AG10803 (cell line): ENCODE data around the gene TMEM217.

Source experiments
- DNase-seq: peaks from one replicate; pipeline ENCODE4 v3.0.0; 2010; ENCODE audit warnings: low read depth
- H3K4me3 ChIP-seq: 2 replicates; pipeline ENCODE4 v1.5.1; 2011; ENCODE audit warnings: mild to moderate bottlenecking, low read length, control low read depth
- TF ChIP-seq, protein P1 (sequence below): conservative IDR thresholded peaks from 2 replicates; pipeline ENCODE4 v1.5.1; 2011; ENCODE audit warnings: mild to moderate bottlenecking, low read length, control low read depth, inconsistent platforms

TMEM217 gene

DNA sequence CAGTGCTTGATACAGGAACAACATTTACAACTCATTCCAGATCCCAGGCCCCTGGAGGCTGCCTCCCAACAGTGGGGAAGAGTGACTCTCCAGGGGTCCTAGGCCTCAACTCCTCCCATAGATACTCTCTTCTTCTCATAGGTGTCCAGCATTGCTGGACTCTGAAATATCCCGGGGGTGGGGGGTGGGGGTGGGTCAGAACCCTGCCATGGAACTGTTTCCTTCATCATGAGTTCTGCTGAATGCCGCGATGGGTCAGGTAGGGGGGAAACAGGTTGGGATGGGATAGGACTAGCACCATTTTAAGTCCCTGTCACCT lies 83.8 kb downstream of the TMEM217 start:
- no peak for DNase-seq
- H3K4me3 ChIP-seq: no peak overlapping the region
- TF ChIP-seq, protein P1, sequence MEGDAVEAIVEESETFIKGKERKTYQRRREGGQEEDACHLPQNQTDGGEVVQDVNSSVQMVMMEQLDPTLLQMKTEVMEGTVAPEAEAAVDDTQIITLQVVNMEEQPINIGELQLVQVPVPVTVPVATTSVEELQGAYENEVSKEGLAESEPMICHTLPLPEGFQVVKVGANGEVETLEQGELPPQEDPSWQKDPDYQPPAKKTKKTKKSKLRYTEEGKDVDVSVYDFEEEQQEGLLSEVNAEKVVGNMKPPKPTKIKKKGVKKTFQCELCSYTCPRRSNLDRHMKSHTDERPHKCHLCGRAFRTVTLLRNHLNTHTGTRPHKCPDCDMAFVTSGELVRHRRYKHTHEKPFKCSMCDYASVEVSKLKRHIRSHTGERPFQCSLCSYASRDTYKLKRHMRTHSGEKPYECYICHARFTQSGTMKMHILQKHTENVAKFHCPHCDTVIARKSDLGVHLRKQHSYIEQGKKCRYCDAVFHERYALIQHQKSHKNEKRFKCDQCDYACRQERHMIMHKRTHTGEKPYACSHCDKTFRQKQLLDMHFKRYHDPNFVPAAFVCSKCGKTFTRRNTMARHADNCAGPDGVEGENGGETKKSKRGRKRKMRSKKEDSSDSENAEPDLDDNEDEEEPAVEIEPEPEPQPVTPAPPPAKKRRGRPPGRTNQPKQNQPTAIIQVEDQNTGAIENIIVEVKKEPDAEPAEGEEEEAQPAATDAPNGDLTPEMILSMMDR: no peak

DNA sequence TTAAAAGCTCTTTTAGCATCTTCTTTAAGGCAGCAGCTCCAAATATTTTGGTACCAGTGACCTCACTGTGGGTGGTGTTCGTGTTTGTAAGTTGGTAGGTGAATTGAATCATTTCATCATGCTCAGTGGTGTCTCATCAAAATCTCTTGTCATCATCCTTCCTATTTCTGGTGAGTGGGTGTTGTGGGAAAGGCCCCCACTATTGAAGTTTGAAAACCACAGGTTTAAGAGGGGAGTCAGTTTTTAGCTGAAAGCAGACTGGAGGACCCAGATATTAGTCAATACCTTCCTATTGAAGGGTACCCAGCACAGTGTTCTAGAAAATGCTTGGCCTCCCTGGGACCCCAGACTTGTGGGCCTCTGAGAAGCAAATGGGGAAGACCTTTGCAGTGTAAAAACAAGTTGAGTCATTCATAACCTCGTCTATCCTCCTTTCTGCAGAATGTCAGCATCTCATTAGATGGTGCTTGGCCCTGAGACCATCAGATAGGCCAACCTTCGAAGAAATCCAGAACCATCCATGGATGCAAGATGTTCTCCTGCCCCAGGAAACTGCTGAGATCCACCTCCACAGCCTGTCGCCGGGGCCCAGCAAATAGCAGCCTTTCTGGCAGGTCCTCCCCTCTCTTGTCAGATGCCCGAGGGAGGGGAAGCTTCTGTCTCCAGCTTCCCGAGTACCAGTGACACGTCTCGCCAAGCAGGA lies 84.3 kb downstream of the TMEM217 start:
- TF ChIP-seq, protein P1: no peak
- no peak overlapping the region for H3K4me3 ChIP-seq
- DNase-seq: no peak

DNA sequence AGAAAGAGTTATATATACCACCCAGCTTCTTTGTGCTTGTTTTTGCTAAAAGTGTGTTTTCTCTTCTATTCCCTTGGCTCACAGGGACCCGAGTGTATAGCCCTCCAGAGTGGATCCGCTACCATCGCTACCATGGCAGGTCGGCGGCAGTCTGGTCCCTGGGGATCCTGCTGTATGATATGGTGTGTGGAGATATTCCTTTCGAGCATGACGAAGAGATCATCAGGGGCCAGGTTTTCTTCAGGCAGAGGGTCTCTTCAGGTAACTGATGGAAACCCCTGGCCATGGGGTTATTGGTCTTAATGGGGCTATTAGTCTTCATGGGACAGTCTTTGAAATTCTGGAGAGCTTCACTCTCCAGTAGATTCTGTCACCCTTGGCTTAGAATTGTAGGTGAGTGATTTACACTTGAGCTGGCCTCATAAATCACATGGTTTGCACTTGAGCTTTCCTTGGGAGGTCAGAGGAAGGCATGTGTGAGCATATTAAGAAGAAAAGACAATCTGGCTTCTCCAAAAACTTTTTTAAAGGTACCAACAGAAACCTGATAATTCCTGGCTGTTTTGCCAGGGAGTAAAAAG lies 84.9 kb downstream of the TMEM217 start:
- TF ChIP-seq, protein P1: no peak
- DNase-seq: no peak
- H3K4me3 ChIP-seq: peak overlapping the region; percentile 92

DNA sequence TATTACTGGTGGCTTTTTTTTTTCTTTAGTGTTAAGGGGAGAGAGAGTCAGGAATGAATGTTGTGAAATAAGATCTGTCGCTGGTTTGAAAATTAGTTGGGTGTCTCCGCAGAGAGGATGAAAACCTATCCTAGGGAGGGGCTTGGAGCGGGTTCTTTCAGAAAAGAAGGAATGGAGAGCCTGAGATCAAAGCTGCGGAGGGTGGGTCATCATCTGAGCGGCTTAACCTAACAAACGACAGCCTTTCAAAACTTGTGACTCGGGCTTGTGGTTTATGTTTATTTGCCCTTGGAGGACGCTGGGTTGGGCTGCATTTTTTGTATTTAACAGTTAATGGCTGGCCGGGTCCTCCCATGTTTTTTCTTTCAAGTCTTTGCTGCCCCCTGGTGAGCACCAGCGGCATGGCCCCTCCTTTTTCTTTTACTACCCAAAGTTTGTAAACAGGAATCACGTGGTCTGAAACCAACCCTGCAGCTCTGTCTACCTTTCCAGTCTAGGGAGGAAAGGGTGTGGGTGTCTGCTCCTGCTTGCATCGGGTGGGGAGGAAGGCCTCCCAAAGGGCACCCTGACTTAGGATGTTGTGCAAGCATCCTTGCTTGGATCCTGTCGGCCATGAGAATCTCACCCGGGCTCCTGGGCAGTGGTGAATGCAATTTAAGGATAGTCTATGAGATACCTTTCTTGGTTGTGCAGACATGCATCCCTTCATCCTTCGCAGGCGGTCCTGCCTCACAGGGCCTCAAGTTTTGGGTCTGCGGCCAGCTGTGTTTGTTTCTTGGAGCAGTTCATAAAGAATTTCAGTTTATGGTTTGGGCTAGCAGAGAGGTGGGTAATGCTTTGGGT lies 85.8 kb downstream of the TMEM217 start:
- TF ChIP-seq, protein P1: peak; percentile 86
- peak; percentile 95 for DNase-seq
- peak overlapping the region; percentile 92 for H3K4me3 ChIP-seq

DNA sequence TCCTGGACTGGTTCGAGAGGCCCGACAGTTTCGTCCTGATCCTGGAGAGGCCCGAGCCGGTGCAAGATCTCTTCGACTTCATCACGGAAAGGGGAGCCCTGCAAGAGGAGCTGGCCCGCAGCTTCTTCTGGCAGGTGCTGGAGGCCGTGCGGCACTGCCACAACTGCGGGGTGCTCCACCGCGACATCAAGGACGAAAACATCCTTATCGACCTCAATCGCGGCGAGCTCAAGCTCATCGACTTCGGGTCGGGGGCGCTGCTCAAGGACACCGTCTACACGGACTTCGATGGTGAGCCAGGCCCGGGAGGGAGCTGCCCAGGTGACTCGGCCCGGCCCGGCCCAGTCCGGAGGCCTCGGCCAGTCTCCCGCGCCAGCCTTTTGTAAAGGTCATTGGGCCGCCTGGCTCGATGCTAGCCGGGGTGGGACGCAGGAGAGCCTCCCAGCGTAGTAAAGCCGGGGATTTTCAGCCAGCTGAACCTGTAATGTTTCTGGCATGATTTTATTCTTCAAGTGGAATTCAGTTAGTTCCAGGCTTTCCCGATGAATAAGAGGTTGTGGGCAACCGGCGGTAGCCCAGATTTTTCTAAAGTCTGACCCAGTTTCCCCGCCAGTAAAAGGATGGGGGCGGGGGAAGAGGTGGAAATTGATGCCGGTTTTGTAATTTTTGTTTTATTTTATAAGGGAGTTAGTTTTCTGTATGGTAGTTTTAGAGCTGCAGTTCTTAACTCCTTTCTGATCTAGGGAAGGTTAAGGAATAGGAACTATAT lies 86.6 kb downstream of the TMEM217 start:
- TF ChIP-seq, protein P1: no peak
- peak overlapping the region; percentile 92 for H3K4me3 ChIP-seq
- peak; percentile 58 for DNase-seq

DNA sequence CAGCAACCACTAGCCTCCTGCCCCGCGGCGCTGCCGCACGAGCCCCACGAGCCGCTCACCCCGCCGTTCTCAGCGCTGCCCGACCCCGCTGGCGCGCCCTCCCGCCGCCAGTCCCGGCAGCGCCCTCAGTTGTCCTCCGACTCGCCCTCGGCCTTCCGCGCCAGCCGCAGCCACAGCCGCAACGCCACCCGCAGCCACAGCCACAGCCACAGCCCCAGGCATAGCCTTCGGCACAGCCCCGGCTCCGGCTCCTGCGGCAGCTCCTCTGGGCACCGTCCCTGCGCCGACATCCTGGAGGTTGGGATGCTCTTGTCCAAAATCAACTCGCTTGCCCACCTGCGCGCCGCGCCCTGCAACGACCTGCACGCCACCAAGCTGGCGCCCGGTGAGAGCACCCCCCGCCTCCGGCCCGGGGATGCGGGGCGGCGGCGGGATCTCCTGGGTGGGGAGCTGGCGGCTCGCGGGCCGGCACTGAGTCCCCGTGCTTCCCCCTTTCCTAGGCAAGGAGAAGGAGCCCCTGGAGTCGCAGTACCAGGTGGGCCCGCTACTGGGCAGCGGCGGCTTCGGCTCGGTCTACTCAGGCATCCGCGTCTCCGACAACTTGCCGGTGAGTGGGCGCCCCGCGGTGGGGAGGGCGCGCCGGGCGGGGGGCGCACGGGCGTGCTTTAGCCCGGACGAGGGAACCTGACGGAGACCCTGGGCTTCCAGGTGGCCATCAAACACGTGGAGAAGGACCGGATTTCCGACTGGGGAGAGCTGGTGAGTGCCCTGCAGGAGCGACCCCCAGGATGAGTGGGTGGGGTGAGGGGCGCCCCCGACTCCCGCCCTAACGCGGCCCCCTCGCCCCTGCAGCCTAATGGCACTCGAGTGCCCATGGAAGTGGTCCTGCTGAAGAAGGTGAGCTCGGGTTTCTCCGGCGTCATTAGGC lies 87.4 kb downstream of the TMEM217 start:
- peak overlapping the region; percentile 92 for H3K4me3 ChIP-seq
- TF ChIP-seq, protein P1: peak; percentile 18; the same call in 1 of the 2 replicates
- DNase-seq: peak; percentile 42
